ENCODE measurements around the gene DNPEP. TPM values are rescaled to one million over a fixed set of nuclear protein-coding genes. Genes with fewer than 3 reads are reported as not detected.

Gene DNPEP
- total and polyA plus RNA-seq, 5 donors from 2014 or later = 51.2 to 76.1 (median 68.4) TPM

- peaks cover 50% of the 10 kb centered on the region for H3K36me3 ChIP-seq (ENCODE audit: control insufficient read depth, insufficient read depth, low read length)
- Mint-ChIP-seq H3K9me3 (no peaks in the 10 kb centered on the region), H3K4me1 (peaks cover 0 to 36% (median 10%) of the 10 kb centered on the region in 4 donors), H3K27ac (peak overlapping the region in 1 of 3 donors; percentile 26), H3K27me3 (no peaks in the 10 kb centered on the region), H3K36me3 (peaks cover 34% of the 10 kb centered on the region), H3K4me3 (peak overlapping the region in 2 of 4 donors; percentile 71)
- DNase-seq (no peak), ATAC-seq (ENCODE audit: low read depth in 2 of 2) (no peak)
- H3K27me3 ChIP-seq (ENCODE audit: control insufficient read depth, insufficient read depth, low read length) = no peaks in the 10 kb centered on the region
- no peak overlapping the region for H3K27ac ChIP-seq (ENCODE audit: insufficient read depth, low read length, poor library complexity, severe bottlenecking)
- H3K9me3 ChIP-seq (ENCODE audit: control insufficient read depth in 2 of 2, low read length in 2 of 2) = no peaks in the 10 kb centered on the region
- H3K4me1 ChIP-seq (ENCODE audit: control insufficient read depth, insufficient read depth, low read length, poor library complexity, severe bottlenecking) = peaks cover 18% of the 10 kb centered on the region
- no peak overlapping the region for H3K4me3 ChIP-seq (ENCODE audit: low read depth, low read length)
These were observed 3.5 kb downstream of the DNPEP start for GRCh38 chr2:219384083-219384713.

- Mint-ChIP-seq H3K27ac (no peak overlapping the region), H3K27me3 (no peaks in the 10 kb centered on the region), H3K4me3 (peak overlapping the region in 1 of 4 donors; percentile 43), H3K9me3 (no peaks in the 10 kb centered on the region), H3K4me1 (peaks cover 0 to 21% (median 5%) of the 10 kb centered on the region in 4 donors), H3K36me3 (peaks cover 42% of the 10 kb centered on the region)
- Histone ChIP-seq H3K4me1 (ENCODE audit: control insufficient read depth, insufficient read depth, low read length, poor library complexity, severe bottlenecking) (peaks cover 3% of the 10 kb centered on the region), H3K27me3 (ENCODE audit: control insufficient read depth, insufficient read depth, low read length) (no peaks in the 10 kb centered on the region), H3K9me3 (ENCODE audit: control insufficient read depth in 2 of 2, low read length in 2 of 2) (no peaks in the 10 kb centered on the region), H3K4me3 (ENCODE audit: low read depth, low read length) (no peak overlapping the region), H3K36me3 (ENCODE audit: control insufficient read depth, insufficient read depth, low read length) (peaks cover 50% of the 10 kb centered on the region), H3K27ac (ENCODE audit: insufficient read depth, low read length, poor library complexity, severe bottlenecking) (no peak overlapping the region)
- ATAC-seq (ENCODE audit: low read depth in 2 of 2) (no peak), DNase-seq (no peak)
These were observed 6.3 kb downstream of the DNPEP start for GRCh38 chr2:219381448-219381847.

- Histone ChIP-seq H3K27me3 (ENCODE audit: control insufficient read depth, insufficient read depth, low read length) (no peaks in the 10 kb centered on the region), H3K36me3 (ENCODE audit: control insufficient read depth, insufficient read depth, low read length) (peaks cover 46% of the 10 kb centered on the region), H3K4me3 (ENCODE audit: low read depth, low read length) (no peak overlapping the region), H3K27ac (ENCODE audit: insufficient read depth, low read length, poor library complexity, severe bottlenecking) (no peak overlapping the region), H3K4me1 (ENCODE audit: control insufficient read depth, insufficient read depth, low read length, poor library complexity, severe bottlenecking) (no peaks in the 10 kb centered on the region), H3K9me3 (ENCODE audit: control insufficient read depth in 2 of 2, low read length in 2 of 2) (no peaks in the 10 kb centered on the region)
- Mint-ChIP-seq H3K4me3 (no peak overlapping the region), H3K4me1 (peaks cover 0 to 15% (median 3%) of the 10 kb centered on the region in 4 donors), H3K27ac (peak overlapping the region in 1 of 3 donors; percentile 32), H3K36me3 (peaks cover 44% of the 10 kb centered on the region), H3K27me3 (no peaks in the 10 kb centered on the region), H3K9me3 (no peaks in the 10 kb centered on the region)
- no peak for DNase-seq
- no peak for ATAC-seq (ENCODE audit: low read depth in 2 of 2)
These were observed 6.8 kb downstream of the DNPEP start for GRCh38 chr2:219380926-219381325.

- peaks cover 43% of the 10 kb centered on the region for H3K36me3 ChIP-seq (ENCODE audit: control insufficient read depth, insufficient read depth, low read length)
These were observed 9.4 kb downstream of the DNPEP start for GRCh38 chr2:219378163-219378851.

GRCh38 chr2:219369447-219369861 is 18.3 kb downstream of the DNPEP start:
- ATAC-seq (ENCODE audit: low read depth in 2 of 2) (no peak), DNase-seq (no peak)
- peaks cover 19% of the 10 kb centered on the region for H3K36me3 Mint-ChIP-seq
- Histone ChIP-seq H3K27ac (ENCODE audit: insufficient read depth, low read length, poor library complexity, severe bottlenecking) (no peak overlapping the region), H3K9me3 (ENCODE audit: control insufficient read depth in 2 of 2, low read length in 2 of 2) (no peaks in the 10 kb centered on the region), H3K36me3 (ENCODE audit: control insufficient read depth, insufficient read depth, low read length) (peaks cover 13% of the 10 kb centered on the region), H3K4me3 (ENCODE audit: low read depth, low read length) (no peak overlapping the region), H3K4me1 (ENCODE audit: control insufficient read depth, insufficient read depth, low read length, poor library complexity, severe bottlenecking) (no peaks in the 10 kb centered on the region), H3K27me3 (ENCODE audit: control insufficient read depth, insufficient read depth, low read length) (no peaks in the 10 kb centered on the region)
- peaks cover 0 to 1% (median 0%) of the 10 kb centered on the region in 4 donors for H3K4me1 Mint-ChIP-seq
- no peak overlapping the region for H3K4me3 Mint-ChIP-seq
- H3K27me3 Mint-ChIP-seq = no peaks in the 10 kb centered on the region
- H3K27ac Mint-ChIP-seq = no peak overlapping the region
- H3K9me3 Mint-ChIP-seq = no peaks in the 10 kb centered on the region

More at GRCh38 chr2:219378163-219378851, 9.4 kb downstream of the DNPEP start:
- H3K27ac ChIP-seq (ENCODE audit: insufficient read depth, low read length, poor library complexity, severe bottlenecking) = no peak overlapping the region
- H3K4me1 ChIP-seq (ENCODE audit: control insufficient read depth, insufficient read depth, low read length, poor library complexity, severe bottlenecking) = no peaks in the 10 kb centered on the region
- H3K4me3 Mint-ChIP-seq = no peak overlapping the region
- peak overlapping the region in 2 of 3 donors; percentile 33 to 92 for H3K27ac Mint-ChIP-seq
- no peaks in the 10 kb centered on the region for H3K27me3 Mint-ChIP-seq
- H3K4me1 Mint-ChIP-seq = no peaks in the 10 kb centered on the region
- H3K36me3 Mint-ChIP-seq = peaks cover 46% of the 10 kb centered on the region
- H3K9me3 Mint-ChIP-seq = no peaks in the 10 kb centered on the region
- H3K27me3 ChIP-seq (ENCODE audit: control insufficient read depth, insufficient read depth, low read length) = no peaks in the 10 kb centered on the region
- no peak overlapping the region for H3K4me3 ChIP-seq (ENCODE audit: low read depth, low read length)
- no peak for ATAC-seq (ENCODE audit: low read depth in 2 of 2)
- no peaks in the 10 kb centered on the region for H3K9me3 ChIP-seq (ENCODE audit: control insufficient read depth in 2 of 2, low read length in 2 of 2)
- DNase-seq = no peak

- Histone ChIP-seq H3K9me3 (ENCODE audit: control insufficient read depth in 2 of 2, low read length in 2 of 2) (no peaks in the 10 kb centered on the region), H3K27ac (ENCODE audit: insufficient read depth, low read length, poor library complexity, severe bottlenecking) (no peak overlapping the region), H3K27me3 (ENCODE audit: control insufficient read depth, insufficient read depth, low read length) (no peaks in the 10 kb centered on the region), H3K4me3 (ENCODE audit: low read depth, low read length) (no peak overlapping the region), H3K36me3 (ENCODE audit: control insufficient read depth, insufficient read depth, low read length) (peaks cover 6% of the 10 kb centered on the region), H3K4me1 (ENCODE audit: control insufficient read depth, insufficient read depth, low read length, poor library complexity, severe bottlenecking) (no peaks in the 10 kb centered on the region)
- H3K36me3 Mint-ChIP-seq = peaks cover 11% of the 10 kb centered on the region
- H3K27ac Mint-ChIP-seq = no peak overlapping the region
- H3K4me1 Mint-ChIP-seq = peaks cover 0 to 1% (median 0%) of the 10 kb centered on the region in 4 donors
- H3K4me3 Mint-ChIP-seq = no peak overlapping the region
- no peaks in the 10 kb centered on the region for H3K9me3 Mint-ChIP-seq
- no peaks in the 10 kb centered on the region for H3K27me3 Mint-ChIP-seq
- no peak for ATAC-seq (ENCODE audit: low read depth in 2 of 2)
- no peak for DNase-seq
These were observed 19.0 kb downstream of the DNPEP start for GRCh38 chr2:219368690-219369191.

- peak; percentile 25 to 45 for ATAC-seq (ENCODE audit: low read depth in 2 of 2)
- DNase-seq = no peak
- H3K27ac Mint-ChIP-seq = no peak overlapping the region
These were observed 25.1 kb downstream of the DNPEP start for GRCh38 chr2:219362524-219363164.

More at GRCh38 chr2:219362524-219363164, 25.1 kb downstream of the DNPEP start:
- Mint-ChIP-seq H3K27me3 (peaks cover 23% of the 10 kb centered on the region), H3K36me3 (peaks cover 24% of the 10 kb centered on the region), H3K9me3 (peaks cover 0 to 1% (median 0%) of the 10 kb centered on the region in 7 donors), H3K4me3 (no peak overlapping the region), H3K4me1 (peaks cover 0 to 3% (median 0%) of the 10 kb centered on the region in 4 donors)
- H3K4me3 ChIP-seq (ENCODE audit: low read depth, low read length) = no peak overlapping the region
- peaks cover 2% of the 10 kb centered on the region for H3K27me3 ChIP-seq (ENCODE audit: control insufficient read depth, insufficient read depth, low read length)
- H3K4me1 ChIP-seq (ENCODE audit: control insufficient read depth, insufficient read depth, low read length, poor library complexity, severe bottlenecking) = peaks cover 7% of the 10 kb centered on the region
- no peaks in the 10 kb centered on the region for H3K9me3 ChIP-seq (ENCODE audit: control insufficient read depth in 2 of 2, low read length in 2 of 2)
- no peaks in the 10 kb centered on the region for H3K36me3 ChIP-seq (ENCODE audit: control insufficient read depth, insufficient read depth, low read length)
- H3K27ac ChIP-seq (ENCODE audit: insufficient read depth, low read length, poor library complexity, severe bottlenecking) = no peak overlapping the region
